ENCODE measurements around the gene DNAJC16.

DNA sequence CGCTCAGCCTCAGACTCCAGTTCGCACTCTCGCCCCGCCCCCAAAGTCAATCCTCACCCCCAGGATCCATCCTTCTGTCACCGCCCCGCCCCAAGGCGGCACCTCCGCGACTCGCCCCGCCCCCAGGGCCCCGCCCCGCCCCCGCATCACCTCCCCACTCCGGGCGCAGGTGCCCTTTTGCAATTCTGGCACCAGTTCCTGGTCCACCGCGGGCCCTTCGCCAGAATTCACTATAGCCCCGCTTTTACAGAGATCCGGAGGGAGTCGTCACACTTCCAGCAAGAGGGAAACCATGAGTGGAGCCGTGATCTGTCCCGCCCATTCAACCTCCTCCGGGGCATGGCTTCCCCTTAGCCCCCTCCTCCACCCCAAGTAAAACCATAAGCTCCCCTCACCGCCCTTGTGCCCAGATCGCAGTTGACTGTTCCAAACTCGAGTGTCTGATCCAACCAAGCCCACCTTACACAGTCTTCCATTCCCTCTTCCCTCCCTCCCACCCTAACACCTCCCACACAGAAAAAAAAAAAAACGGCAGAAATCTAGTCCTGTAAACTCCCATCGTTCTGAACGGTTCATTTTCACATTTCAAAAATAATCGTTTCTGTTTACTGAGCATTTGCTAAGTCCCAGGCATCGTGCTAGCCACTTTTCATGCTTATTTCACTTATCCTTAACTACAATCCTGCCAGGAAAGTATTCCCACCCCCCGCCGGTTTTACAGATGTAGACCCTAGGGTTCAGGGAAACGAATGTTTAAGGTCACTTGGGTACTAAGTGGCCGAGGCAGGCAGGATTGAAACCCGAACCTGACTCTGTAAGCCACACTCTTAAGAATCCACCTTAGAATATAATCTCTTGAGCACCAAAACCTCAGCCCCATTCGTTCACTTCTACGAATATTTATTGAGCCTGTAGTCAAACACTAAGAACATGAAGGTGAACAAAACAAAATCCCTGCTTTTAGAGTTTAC lies 1.3 kb upstream of the DNAJC16 start:
- TF ChIP-seq, protein P1, sequence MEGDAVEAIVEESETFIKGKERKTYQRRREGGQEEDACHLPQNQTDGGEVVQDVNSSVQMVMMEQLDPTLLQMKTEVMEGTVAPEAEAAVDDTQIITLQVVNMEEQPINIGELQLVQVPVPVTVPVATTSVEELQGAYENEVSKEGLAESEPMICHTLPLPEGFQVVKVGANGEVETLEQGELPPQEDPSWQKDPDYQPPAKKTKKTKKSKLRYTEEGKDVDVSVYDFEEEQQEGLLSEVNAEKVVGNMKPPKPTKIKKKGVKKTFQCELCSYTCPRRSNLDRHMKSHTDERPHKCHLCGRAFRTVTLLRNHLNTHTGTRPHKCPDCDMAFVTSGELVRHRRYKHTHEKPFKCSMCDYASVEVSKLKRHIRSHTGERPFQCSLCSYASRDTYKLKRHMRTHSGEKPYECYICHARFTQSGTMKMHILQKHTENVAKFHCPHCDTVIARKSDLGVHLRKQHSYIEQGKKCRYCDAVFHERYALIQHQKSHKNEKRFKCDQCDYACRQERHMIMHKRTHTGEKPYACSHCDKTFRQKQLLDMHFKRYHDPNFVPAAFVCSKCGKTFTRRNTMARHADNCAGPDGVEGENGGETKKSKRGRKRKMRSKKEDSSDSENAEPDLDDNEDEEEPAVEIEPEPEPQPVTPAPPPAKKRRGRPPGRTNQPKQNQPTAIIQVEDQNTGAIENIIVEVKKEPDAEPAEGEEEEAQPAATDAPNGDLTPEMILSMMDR (conservative IDR thresholded peaks at IDR 0.05), result no peak
- no peak for TF ChIP-seq ZFX (IDR thresholded peaks at IDR 0.05)

All from C4-2B (cell line).